Naive thymus-derived CD8-positive, alpha-beta T cell (primary cell): Measurements from ENCODE around the gene RAB40AL. TPM values are rescaled to one million over a fixed set of nuclear protein-coding genes. Genes with fewer than 3 reads are reported as not detected.

Experiments
- polyA plus RNA-seq, 3 donors: library from polyadenylated mRNA; unstranded; fragments of 300-500 nt; fragmentation: Illumina TruSeq; gene quantifications; one replicate each; pipeline ENCODE4 v1.2.3, GENCODE V29; 2021
- total RNA-seq, 8 experiments: library from RNA in 2 of 8; stranded (reverse) in 2 of 8; gene quantifications; one replicate each; pipeline ENCODE4 v1.2.3 and lab custom pipeline; 2021 to 2026

The RAB40AL gene
- total and polyA plus RNA-seq, 5 experiments from 2014 or later = 0.96 TPM; not detected in 4

Other genes starting within 250 kb of the RAB40AL start
- 1 to 10 TPM; 5.1 to 6.9 TPM for gene GPRASP2, start 224.8 kb upstream of the RAB40AL start, total RNA-seq
- 10 to 100 TPM in 1 of 3 donors, 1 to 10 TPM in 2; 3.2 to 11.0 (median 5.3) TPM for gene GPRASP2, start 224.8 kb upstream of the RAB40AL start, polyA plus RNA-seq
- 1 to 10 TPM; 2.4 to 5.1 TPM for gene GPRASP3, start 216.5 kb upstream of the RAB40AL start, total RNA-seq
- 1 to 10 TPM; 1.1 to 1.5 (median 1.4) TPM for gene GPRASP3, start 216.5 kb upstream of the RAB40AL start, polyA plus RNA-seq
- gene BEX1, start 126.9 kb downstream of the RAB40AL start, total RNA-seq = not detected
- 1 to 10 TPM in 1 of 3 donors, under 1 TPM in 2; 0.63 to 1.1 (median 0.73) TPM for gene BEX1, start 126.9 kb downstream of the RAB40AL start, polyA plus RNA-seq
- not detected for gene NXF3, start 155.9 kb downstream of the RAB40AL start, total RNA-seq
- gene NXF3, start 155.9 kb downstream of the RAB40AL start, polyA plus RNA-seq = not detected